Inflammatory macrophage (primary cell): ENCODE results near the gene CNTN2.

ENCODE experiments used
- DNase-seq, 2 donors: peaks; one replicate each; pipeline ENCODE4 v3.0.0-alpha.2; 2020 to 2022

CNTN2 gene

GRCh38 chr1:205075642-205076155 lies 32.7 kb downstream of the CNTN2 start:
- no peak for DNase-seq

DNA sequence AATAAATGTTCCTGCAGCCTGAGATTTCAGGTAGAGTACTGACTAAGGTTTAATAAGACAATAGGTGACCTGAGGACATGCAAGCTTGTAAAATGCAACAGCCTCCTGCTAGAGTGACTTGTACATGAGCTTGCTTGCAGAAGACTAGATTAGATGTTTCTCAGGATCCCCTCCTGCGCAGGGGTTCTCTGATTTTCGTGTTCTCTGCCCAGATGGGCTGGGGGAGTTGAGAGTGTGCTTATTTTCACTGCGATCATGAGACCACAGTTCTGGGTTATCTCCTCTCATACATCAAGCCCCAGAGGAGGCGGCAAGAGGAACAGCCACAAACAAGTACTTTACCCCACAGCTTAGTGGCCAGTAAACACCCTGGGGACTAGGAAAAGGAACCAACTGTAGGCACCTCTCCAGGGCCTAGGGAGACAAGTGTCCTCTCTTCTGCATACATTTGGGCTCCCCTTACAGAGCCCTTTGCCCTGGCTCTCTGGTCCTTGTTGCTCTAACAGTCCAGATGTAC lies 33.3 kb downstream of the CNTN2 start:
- DNase-seq = no peak

GRCh38 chr1:205077158-205077933 lies 34.3 kb downstream of the CNTN2 start:
- no peak for DNase-seq

- DNase-seq = no peak
Measured at GRCh38 chr1:205077934-205078311, 34.9 kb downstream of the CNTN2 start.

- no peak for DNase-seq
Measured at GRCh38 chr1:205082431-205082830, 39.4 kb downstream of the CNTN2 start.

DNA sequence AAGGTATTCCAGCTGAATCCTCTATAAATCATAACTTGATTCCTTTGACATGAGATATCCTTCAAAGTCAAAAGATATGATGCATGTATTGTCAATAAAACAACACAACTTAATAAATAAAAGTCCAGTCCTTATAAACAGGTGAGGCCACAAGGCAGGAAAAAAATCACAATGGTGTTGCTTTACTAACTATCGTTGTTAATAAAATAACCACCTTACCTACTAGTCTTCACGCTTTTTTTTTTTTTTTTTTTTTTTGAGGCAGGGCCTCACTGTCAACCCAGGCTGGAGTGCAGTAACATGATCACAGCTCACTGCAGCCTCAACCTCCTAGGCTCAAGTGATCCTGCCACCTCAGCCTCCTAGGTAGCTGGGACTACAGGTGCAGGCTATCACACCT lies 41.3 kb downstream of the CNTN2 start, which contains the start of gene TMEM81:
Gene TMEM81 (minus strand): TSS at position 101 of the 400 bp plus-strand sequence. CDS start 140 bp downstream, outside the sequence.
- no peak for DNase-seq

GRCh38 chr1:205088341-205088740 lies 45.3 kb downstream of the CNTN2 start:
- DNase-seq = no peak

DNA sequence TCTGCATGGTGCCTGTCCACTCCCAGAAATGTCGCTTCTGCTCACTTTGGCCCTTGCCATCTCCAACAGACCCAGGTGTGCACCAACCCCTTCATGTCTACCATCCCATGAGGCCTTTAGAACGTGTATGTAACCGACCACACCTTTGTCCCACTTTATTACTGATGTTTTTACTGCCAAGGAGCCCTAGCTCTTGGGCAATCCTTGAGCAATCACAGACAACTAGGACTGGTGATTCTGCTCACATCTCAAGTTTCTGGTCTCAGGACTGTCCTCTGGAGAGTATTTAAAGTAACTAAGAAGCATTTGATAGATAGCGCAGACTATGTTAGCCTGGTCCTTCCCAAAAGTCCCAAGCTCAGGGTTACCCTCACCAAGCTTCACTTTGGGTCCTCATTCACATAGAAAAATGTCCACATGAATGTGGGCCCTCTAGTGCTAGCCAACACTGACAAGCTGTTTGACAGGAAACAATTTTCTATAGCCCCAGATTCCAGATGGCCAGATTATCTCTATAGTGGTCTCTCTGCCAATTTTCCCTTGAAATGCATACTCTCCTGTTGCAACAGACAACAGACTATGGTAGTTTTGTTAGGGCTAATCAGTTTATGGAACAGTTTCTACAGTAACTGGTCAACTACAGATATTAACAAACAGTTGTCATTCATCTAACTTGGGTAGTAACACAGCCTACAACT lies 48.2 kb downstream of the CNTN2 start:
- DNase-seq = no peak

GRCh38 chr1:205095422-205095821 lies 52.4 kb downstream of the CNTN2 start:
- DNase-seq = no peak

- no peak for DNase-seq
Measured at GRCh38 chr1:205098242-205098641, 55.2 kb downstream of the CNTN2 start.

DNA sequence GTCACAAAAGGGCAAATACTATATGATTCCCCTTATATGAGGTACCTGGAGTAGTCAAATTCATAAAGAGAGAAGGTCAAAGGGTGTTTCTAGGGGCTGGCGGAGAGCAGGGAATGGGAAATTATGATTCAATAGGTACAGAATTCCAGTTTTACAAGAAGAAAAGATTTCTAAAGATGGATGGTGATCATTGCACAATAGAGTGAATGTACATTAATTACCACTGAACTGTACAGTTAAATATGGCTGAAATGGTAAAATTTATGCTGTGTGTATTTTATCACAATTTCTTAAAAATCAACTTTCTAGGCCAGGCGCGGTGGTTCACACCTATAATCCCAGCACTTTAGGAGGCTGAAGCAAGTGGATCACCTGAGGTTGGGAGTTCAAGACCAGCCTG lies 59.4 kb downstream of the CNTN2 start:
- no peak for DNase-seq

DNA sequence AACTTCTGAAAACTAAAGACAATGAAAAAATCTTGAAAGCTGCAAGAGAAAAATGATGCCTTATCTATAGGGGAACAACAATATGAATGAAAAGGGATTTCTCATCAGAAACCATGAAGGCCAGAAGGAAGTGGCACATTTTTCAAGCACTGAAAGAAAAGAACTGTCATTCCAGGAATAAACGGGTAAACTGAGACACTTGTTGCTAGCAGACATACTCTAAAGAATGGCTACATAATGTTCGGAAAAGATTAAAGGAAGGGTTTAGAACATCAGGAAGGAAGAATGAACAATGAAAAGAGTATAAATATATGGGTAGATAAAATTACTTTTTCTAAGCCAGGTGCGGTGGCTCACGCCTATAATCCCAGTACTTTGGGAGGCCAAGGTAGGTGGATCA lies 64.3 kb downstream of the CNTN2 start:
- no peak for DNase-seq

DNA sequence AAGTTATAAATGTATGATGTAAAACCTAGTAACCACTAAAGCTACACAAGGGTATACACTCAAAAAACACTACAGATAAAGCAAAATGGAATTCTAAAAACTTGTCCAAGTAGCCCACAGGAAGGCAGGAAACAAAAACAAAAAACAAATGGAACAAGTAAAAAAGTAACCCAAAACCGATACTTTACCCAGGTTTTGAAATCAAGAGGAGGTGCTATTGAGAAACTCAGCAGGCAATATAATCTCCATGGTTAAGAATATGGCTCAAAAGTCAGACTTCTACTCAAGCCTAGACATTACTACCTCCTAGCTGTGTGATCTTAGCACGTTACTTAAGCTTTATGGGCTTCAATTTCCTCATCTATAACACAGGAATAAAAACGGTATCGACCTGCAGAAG lies 65.5 kb downstream of the CNTN2 start:
- no peak for DNase-seq

GRCh38 chr1:205109269-205109668 lies 66.3 kb downstream of the CNTN2 start:
- DNase-seq = no peak

GRCh38 chr1:205109711-205110110 lies 66.7 kb downstream of the CNTN2 start:
- no peak for DNase-seq

GRCh38 chr1:205111354-205111753 lies 68.3 kb downstream of the CNTN2 start:
- DNase-seq = no peak

DNA sequence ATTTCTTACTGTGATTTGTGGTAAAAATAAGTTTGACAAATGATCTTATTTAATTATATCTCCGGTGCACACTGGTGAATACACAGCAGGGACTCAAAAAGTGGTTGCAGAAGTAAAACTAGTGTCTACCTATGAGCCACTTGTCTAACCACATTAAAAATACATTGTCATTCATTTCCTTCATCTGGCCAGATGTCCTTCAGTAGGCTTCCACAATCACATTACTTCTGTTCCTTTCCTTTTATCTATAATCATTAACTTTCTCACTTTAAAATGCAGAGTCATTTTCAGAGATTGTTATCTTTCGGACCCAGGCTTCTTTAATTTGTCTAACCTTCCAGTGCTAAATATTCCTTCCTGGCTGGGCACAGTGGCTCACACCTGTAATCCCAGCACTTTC lies 75.7 kb downstream of the CNTN2 start:
- DNase-seq = no peak

DNA sequence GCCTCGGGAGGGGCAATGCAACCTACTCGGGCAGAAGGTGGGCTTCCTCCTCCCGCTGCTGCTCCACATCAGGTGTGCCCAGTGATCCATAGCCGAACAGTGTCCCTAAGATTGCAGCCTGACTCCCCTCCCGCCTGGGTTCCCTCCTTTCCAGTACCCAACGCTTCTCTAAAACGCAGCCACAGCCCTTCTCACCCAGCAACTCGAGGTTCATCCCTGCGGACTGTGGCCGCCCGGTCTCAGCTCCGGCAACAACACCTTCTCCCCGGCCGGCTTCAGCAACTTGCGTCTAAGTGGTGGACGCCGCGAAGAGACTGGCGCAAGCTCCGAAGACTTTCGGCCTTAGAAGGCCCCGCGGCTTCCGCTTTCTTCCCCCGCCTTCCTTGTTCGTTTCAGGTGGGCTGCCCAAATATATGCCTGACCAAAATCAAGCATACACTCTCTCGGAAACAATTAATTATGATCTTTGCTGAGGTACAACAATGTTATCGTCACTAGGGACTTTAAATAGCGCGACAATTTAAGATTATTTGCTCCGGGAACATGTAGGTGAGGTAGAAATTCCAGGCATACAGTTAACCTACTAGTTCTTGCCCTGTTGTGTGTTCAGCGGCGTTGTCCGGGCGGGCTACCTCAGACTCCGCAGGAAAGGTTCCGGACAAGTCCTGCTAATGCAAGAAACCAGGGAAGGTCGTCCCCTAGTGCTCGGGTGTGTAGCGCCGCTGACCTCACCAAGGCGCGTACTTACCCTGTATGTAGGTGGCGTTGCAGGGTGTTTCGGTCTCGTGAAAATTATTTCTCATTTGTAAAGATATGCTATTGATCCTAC lies 78.9 kb downstream of the CNTN2 start, which contains the start of gene RBBP5:
Gene RBBP5 (minus strand): TSS at position 319 of the 829 bp plus-strand sequence. CDS start 105 bp downstream, at position 214.
- DNase-seq = peak; percentile 98 to 99

DNA sequence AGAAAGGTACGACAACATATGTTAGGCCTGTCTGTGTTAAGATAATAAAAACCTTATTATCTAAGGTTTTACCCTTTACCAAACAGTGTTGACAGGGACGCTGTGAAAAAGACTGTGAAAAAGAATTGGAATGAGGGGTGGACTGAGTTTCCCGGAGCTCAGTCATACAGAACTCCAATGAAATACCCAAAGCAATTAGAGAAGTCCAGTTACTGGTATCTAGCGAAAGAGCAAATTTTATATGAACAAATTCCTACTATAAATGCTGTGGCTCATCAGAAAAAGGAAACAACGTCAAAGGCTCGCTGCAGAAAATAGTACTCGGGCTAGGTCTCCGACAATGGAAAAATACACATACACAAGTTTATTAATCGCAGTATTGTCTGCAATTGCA lies 79.5 kb downstream of the CNTN2 start:
- no peak for DNase-seq

DNA sequence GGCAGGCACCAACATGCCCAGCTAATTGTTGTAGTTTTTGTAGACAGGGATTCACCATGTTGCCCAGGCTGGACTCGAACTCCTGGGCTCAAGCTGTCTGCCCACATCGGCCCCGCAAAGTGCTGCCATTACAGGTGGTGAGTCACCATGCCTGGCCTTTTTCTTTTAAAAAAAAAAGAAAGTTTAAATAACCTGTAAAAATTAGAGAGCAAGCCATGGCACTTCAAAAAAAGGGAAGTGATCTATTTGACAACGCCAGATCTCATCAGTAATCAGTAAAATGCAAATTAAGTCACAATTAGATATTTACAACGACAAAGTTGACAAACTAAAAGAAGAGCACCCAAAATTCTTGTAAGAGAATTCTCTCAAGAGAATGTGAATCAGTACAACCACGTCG lies 81.7 kb downstream of the CNTN2 start:
- DNase-seq = no peak

DNA sequence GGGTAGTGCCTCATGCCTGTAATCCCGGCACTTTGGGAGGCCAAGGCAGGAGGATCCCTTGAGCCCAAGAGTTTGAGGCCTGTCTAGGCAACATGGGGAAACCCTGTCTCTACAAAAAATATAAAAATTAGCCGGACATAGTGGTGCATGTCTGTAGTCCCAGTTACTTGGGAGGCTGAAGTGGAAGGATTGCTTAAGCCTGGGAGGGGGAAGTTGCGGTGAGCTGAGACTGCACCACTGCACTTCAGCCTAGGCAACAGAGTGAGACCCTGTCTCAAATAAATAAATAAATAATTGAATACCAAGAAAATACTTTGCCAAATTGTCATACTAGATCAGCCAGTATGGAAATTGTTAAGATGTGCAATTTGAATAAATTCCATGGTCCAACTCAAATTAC lies 84.6 kb downstream of the CNTN2 start:
- peak; percentile 39 to 53 for DNase-seq
